Measurements from ENCODE around the gene ZNF221.

- TF ChIP-seq, protein P1, sequence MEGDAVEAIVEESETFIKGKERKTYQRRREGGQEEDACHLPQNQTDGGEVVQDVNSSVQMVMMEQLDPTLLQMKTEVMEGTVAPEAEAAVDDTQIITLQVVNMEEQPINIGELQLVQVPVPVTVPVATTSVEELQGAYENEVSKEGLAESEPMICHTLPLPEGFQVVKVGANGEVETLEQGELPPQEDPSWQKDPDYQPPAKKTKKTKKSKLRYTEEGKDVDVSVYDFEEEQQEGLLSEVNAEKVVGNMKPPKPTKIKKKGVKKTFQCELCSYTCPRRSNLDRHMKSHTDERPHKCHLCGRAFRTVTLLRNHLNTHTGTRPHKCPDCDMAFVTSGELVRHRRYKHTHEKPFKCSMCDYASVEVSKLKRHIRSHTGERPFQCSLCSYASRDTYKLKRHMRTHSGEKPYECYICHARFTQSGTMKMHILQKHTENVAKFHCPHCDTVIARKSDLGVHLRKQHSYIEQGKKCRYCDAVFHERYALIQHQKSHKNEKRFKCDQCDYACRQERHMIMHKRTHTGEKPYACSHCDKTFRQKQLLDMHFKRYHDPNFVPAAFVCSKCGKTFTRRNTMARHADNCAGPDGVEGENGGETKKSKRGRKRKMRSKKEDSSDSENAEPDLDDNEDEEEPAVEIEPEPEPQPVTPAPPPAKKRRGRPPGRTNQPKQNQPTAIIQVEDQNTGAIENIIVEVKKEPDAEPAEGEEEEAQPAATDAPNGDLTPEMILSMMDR (IDR thresholded peaks at IDR 0.05) = no peak
- TF ChIP-seq POLR2A (IDR thresholded peaks at IDR 0.05) = no peak
Observed at GRCh38 chr19:43941209-43941608, 9.8 kb upstream of the ZNF221 start.

Data from thyroid gland (tissue), 4 donors.